ENCODE measurements around the gene SH2D3C.

SH2D3C gene

GRCh38 chr9:127768698-127769097, 9.8 kb downstream of the SH2D3C start:
- Histone ChIP-seq H3K14ac (ENCODE audit: low read length) (no peak overlapping the region), H3K9me3 (ENCODE audit: insufficient read depth, low read depth, low read length) (no peaks in the 10 kb centered on the region), H2AK5ac (ENCODE audit: low read length) (no peak overlapping the region), H3K9ac (ENCODE audit: low read length) (no peak overlapping the region), H3K79me2 (ENCODE audit: control insufficient read depth, insufficient read depth, low read length, poor library complexity) (no peaks in the 10 kb centered on the region), H3K79me1 (ENCODE audit: low read length) (no peaks in the 10 kb centered on the region), H2AFZ (ENCODE audit: insufficient read depth, low read length, poor library complexity) (no peak overlapping the region), H4K91ac (ENCODE audit: low read depth, low read length) (no peak overlapping the region), H2BK12ac (ENCODE audit: low read length) (peak overlapping the region; percentile 38), H4K12ac (ENCODE audit: low read depth, low read length) (no peak overlapping the region), H2BK120ac (ENCODE audit: insufficient read depth, low read length, poor library complexity) (no peak overlapping the region), H2BK5ac (ENCODE audit: low read depth, low read length, poor library complexity) (no peak overlapping the region), H3K27me3 (ENCODE audit: insufficient read depth, low read length) (no peaks in the 10 kb centered on the region), H3K4me1 (ENCODE audit: control insufficient read depth in 1 of 2, insufficient read depth in 2 of 2, low read length in 2 of 2) (peaks cover 5 to 16% of the 10 kb centered on the region in 2 experiments), H3K27ac (ENCODE audit: low read depth, low read length) (no peak overlapping the region), H3K4me3 (ENCODE audit: low read depth, low read length) (no peak overlapping the region), H3K4ac (ENCODE audit: low read depth, low read length) (no peak overlapping the region), H3K18ac (ENCODE audit: low read length) (no peak overlapping the region), H4K8ac (ENCODE audit: low read depth, low read length) (no peak overlapping the region), H3K36me3 (ENCODE audit: control insufficient read depth in 1 of 2, insufficient read depth in 2 of 2, low read length in 2 of 2) (no peaks in the 10 kb centered on the region), H3K4me2 (ENCODE audit: low read length) (no peak overlapping the region), H3K23ac (ENCODE audit: low read length) (no peak overlapping the region)
- WGBS (ENCODE audit: extremely low coverage, insufficient coverage, insufficient read length) = no CpG with 5 or more reads among the region's 8 CpGs
- DNase-seq = no peak

GRCh38 chr9:127767909-127768331, 10.5 kb downstream of the SH2D3C start:
- H3K4me2 ChIP-seq (ENCODE audit: low read length) = peak overlapping the region; percentile 14
- no peak overlapping the region for H4K12ac ChIP-seq (ENCODE audit: low read depth, low read length)
- H3K4me3 ChIP-seq (ENCODE audit: low read depth, low read length) = no peak overlapping the region
- DNase-seq = no peak
- H2BK120ac ChIP-seq (ENCODE audit: insufficient read depth, low read length, poor library complexity) = no peak overlapping the region
- no peak overlapping the region for H3K14ac ChIP-seq (ENCODE audit: low read length)
- peak overlapping the region; percentile 14 for H4K8ac ChIP-seq (ENCODE audit: low read depth, low read length)
- H2BK5ac ChIP-seq (ENCODE audit: low read depth, low read length, poor library complexity) = no peak overlapping the region
- H3K27me3 ChIP-seq (ENCODE audit: insufficient read depth, low read length) = no peaks in the 10 kb centered on the region
- no peaks in the 10 kb centered on the region for H3K36me3 ChIP-seq (ENCODE audit: control insufficient read depth in 1 of 2, insufficient read depth in 2 of 2, low read length in 2 of 2)
- no peak overlapping the region for H2AK5ac ChIP-seq (ENCODE audit: low read length)
- H3K23ac ChIP-seq (ENCODE audit: low read length) = no peak overlapping the region
- H2BK12ac ChIP-seq (ENCODE audit: low read length) = no peak overlapping the region
- no peak overlapping the region for H3K27ac ChIP-seq (ENCODE audit: low read depth, low read length)
- peaks cover 5 to 16% of the 10 kb centered on the region in 2 experiments for H3K4me1 ChIP-seq (ENCODE audit: control insufficient read depth in 1 of 2, insufficient read depth in 2 of 2, low read length in 2 of 2)
- WGBS (ENCODE audit: extremely low coverage, insufficient coverage, insufficient read length) = no CpG with 5 or more reads among the region's 13 CpGs
- H3K9me3 ChIP-seq (ENCODE audit: insufficient read depth, low read depth, low read length) = no peaks in the 10 kb centered on the region
- no peak overlapping the region for H3K4ac ChIP-seq (ENCODE audit: low read depth, low read length)
- H3K79me1 ChIP-seq (ENCODE audit: low read length) = no peaks in the 10 kb centered on the region
- no peak overlapping the region for H3K9ac ChIP-seq (ENCODE audit: low read length)
- H3K79me2 ChIP-seq (ENCODE audit: control insufficient read depth, insufficient read depth, low read length, poor library complexity) = no peaks in the 10 kb centered on the region
- H2AFZ ChIP-seq (ENCODE audit: insufficient read depth, low read length, poor library complexity) = no peak overlapping the region
- H4K91ac ChIP-seq (ENCODE audit: low read depth, low read length) = peak overlapping the region; percentile 22
- H3K18ac ChIP-seq (ENCODE audit: low read length) = no peak overlapping the region

GRCh38 chr9:127767410-127767809, 11.1 kb downstream of the SH2D3C start:
- Histone ChIP-seq H3K18ac (ENCODE audit: low read length) (no peak overlapping the region), H4K8ac (ENCODE audit: low read depth, low read length) (no peak overlapping the region), H4K12ac (ENCODE audit: low read depth, low read length) (no peak overlapping the region), H3K4me1 (ENCODE audit: control insufficient read depth in 1 of 2, insufficient read depth in 2 of 2, low read length in 2 of 2) (peaks cover 5 to 18% of the 10 kb centered on the region in 2 experiments), H2BK120ac (ENCODE audit: insufficient read depth, low read length, poor library complexity) (no peak overlapping the region), H3K4me3 (ENCODE audit: low read depth, low read length) (no peak overlapping the region), H3K79me2 (ENCODE audit: control insufficient read depth, insufficient read depth, low read length, poor library complexity) (no peaks in the 10 kb centered on the region), H3K23ac (ENCODE audit: low read length) (no peak overlapping the region), H3K4me2 (ENCODE audit: low read length) (no peak overlapping the region), H2BK5ac (ENCODE audit: low read depth, low read length, poor library complexity) (no peak overlapping the region), H2AK5ac (ENCODE audit: low read length) (no peak overlapping the region), H3K36me3 (ENCODE audit: control insufficient read depth in 1 of 2, insufficient read depth in 2 of 2, low read length in 2 of 2) (no peaks in the 10 kb centered on the region), H3K27ac (ENCODE audit: low read depth, low read length) (no peak overlapping the region), H2AFZ (ENCODE audit: insufficient read depth, low read length, poor library complexity) (no peak overlapping the region), H2BK12ac (ENCODE audit: low read length) (no peak overlapping the region), H3K14ac (ENCODE audit: low read length) (no peak overlapping the region), H3K27me3 (ENCODE audit: insufficient read depth, low read length) (no peaks in the 10 kb centered on the region), H3K4ac (ENCODE audit: low read depth, low read length) (no peak overlapping the region), H4K91ac (ENCODE audit: low read depth, low read length) (peak overlapping the region; percentile 22), H3K9ac (ENCODE audit: low read length) (no peak overlapping the region), H3K79me1 (ENCODE audit: low read length) (no peaks in the 10 kb centered on the region), H3K9me3 (ENCODE audit: insufficient read depth, low read depth, low read length) (no peaks in the 10 kb centered on the region)
- WGBS (ENCODE audit: extremely low coverage, insufficient coverage, insufficient read length) = no CpG with 5 or more reads among the region's 3 CpGs
- no peak for DNase-seq

GRCh38 chr9:127765418-127765817, 13.0 kb downstream of the SH2D3C start:
- Histone ChIP-seq H3K27ac (ENCODE audit: low read depth, low read length) (no peak overlapping the region), H3K23ac (ENCODE audit: low read length) (no peak overlapping the region), H3K9ac (ENCODE audit: low read length) (no peak overlapping the region), H2AK5ac (ENCODE audit: low read length) (no peak overlapping the region), H4K8ac (ENCODE audit: low read depth, low read length) (no peak overlapping the region), H3K4ac (ENCODE audit: low read depth, low read length) (no peak overlapping the region), H3K9me3 (ENCODE audit: insufficient read depth, low read depth, low read length) (no peaks in the 10 kb centered on the region), H3K14ac (ENCODE audit: low read length) (no peak overlapping the region), H3K4me2 (ENCODE audit: low read length) (no peak overlapping the region), H3K36me3 (ENCODE audit: control insufficient read depth in 1 of 2, insufficient read depth in 2 of 2, low read length in 2 of 2) (no peaks in the 10 kb centered on the region), H4K12ac (ENCODE audit: low read depth, low read length) (no peak overlapping the region), H3K79me1 (ENCODE audit: low read length) (peaks cover 2% of the 10 kb centered on the region), H3K27me3 (ENCODE audit: insufficient read depth, low read length) (no peaks in the 10 kb centered on the region), H3K4me3 (ENCODE audit: low read depth, low read length) (no peak overlapping the region), H2BK5ac (ENCODE audit: low read depth, low read length, poor library complexity) (no peak overlapping the region), H3K4me1 (ENCODE audit: control insufficient read depth in 1 of 2, insufficient read depth in 2 of 2, low read length in 2 of 2) (peaks cover 10 to 17% of the 10 kb centered on the region in 2 experiments), H4K91ac (ENCODE audit: low read depth, low read length) (no peak overlapping the region), H3K79me2 (ENCODE audit: control insufficient read depth, insufficient read depth, low read length, poor library complexity) (no peaks in the 10 kb centered on the region), H3K18ac (ENCODE audit: low read length) (no peak overlapping the region), H2BK120ac (ENCODE audit: insufficient read depth, low read length, poor library complexity) (no peak overlapping the region), H2BK12ac (ENCODE audit: low read length) (no peak overlapping the region), H2AFZ (ENCODE audit: insufficient read depth, low read length, poor library complexity) (no peak overlapping the region)
- no CpG with 5 or more reads among the region's 1 CpG for WGBS (ENCODE audit: extremely low coverage, insufficient coverage, insufficient read length)
- peak in 1 of 2 donors; percentile 21 for DNase-seq
